GM12864 (cell line): ENCODE data around the gene MFAP5.

Experiments used
- DNase-seq: peaks from one replicate; pipeline ENCODE4 v3.0.0-alpha.2; 2011; ENCODE audit warnings: low read depth
- H3K4me3 ChIP-seq: 2 replicates; pipeline ENCODE4 v1.5.1; 2011; ENCODE audit warnings: mild to moderate bottlenecking, low read depth, low read length, control low read depth
- CTCF ChIP-seq: IDR thresholded peaks from 2 replicates; pipeline ENCODE4 v1.5.1; 2011; ENCODE audit warnings: low read depth, mild to moderate bottlenecking, moderate library complexity, low read length, control low read depth, inconsistent platforms; ENCODE audit errors: missing control alignments

The MFAP5 gene

GRCh38 chr12:8609061-8609570 lies 53.5 kb downstream of the MFAP5 start:
- TF ChIP-seq CTCF = peak; percentile 86
- H3K4me3 ChIP-seq = peak overlapping the region; percentile 42
- DNase-seq = no peak

DNA sequence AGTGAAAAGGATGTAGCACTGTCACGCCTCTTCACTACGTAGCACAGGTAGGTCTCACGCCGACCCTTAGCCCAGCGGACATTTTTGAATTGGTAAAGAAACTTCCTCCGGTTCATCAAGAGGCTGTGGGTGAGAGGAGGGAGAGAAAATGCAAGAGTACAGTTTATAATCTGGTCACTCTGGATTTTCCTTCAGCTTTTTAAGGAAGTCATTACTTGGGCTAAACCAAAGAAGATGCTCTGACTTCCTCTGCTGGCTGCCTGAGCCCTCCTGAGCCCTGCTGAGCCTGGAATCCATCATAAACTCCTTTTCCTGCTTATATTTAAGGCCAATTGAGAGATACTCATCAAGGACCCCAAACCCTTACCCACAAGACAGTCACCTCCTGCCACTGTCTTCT lies 55.7 kb downstream of the MFAP5 start:
- no peak overlapping the region for H3K4me3 ChIP-seq
- TF ChIP-seq CTCF = no peak
- no peak for DNase-seq

- DNase-seq = no peak
- H3K4me3 ChIP-seq = no peak overlapping the region
- no peak for TF ChIP-seq CTCF
Measured at GRCh38 chr12:8605057-8605456, 57.6 kb downstream of the MFAP5 start.

DNA sequence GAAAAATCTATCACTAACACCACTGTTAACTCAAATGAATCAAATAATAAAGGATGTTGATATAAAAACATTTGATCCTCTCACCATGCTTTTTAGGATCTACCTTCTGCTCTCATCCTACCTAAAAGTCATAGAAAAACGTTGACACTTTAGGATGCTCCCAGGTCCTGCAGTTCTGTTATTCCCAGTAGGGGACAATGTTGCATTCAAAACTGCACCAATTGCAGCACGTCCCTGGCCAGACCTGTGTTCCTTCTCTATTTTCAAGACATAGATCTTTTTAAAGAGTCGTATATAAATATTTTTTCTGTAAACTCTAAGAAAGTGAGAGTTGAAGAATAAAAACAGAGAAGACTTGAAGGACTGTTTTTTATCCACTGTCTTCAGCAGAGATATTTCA lies 58.8 kb downstream of the MFAP5 start:
- no peak overlapping the region for H3K4me3 ChIP-seq
- no peak for DNase-seq
- TF ChIP-seq CTCF = peak; percentile 17

DNA sequence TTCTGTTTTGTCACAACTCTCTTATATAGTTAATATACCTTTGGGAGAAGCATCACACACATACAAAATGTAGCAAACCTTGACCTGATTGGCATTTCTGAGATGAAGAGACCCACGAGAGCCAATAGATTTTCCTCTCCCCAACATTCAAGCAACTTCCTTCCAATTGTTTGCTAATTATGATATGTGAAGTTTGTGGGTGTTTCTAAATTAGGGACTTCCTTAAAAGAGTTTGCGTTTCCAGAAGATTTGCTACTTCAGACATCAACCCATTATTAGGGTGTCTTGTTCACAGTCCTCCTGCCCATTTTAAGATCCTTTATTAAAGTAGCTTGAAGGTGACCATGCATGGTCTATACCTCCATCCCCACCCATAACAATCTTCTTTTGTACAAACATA lies 59.3 kb downstream of the MFAP5 start:
- no peak for TF ChIP-seq CTCF
- no peak for DNase-seq
- no peak overlapping the region for H3K4me3 ChIP-seq

DNA sequence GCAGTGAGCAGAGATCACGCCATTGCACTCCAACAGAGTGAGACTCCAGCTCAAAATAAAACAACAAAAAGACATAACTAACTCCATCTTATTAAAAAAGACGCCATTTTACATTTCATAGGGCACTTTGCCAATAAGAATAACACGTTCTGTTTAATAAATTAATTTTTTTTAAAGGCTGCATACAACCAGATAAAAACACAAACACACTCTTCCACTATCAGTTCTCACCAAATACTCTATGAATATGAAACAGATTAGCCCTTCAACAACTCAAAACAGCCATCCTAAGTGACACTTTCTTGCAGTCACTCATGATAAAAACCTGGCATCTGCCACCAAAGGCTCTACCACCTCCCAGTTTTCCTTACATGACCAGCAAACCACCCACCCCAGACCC lies 66.1 kb downstream of the MFAP5 start:
- no peak for DNase-seq
- no peak overlapping the region for H3K4me3 ChIP-seq
- TF ChIP-seq CTCF = no peak
